Stimulated activated effector memory CD8-positive, alpha-beta T cell treated with anti-CD3 and anti-CD28 coated beads, Interleukin-12 subunit alpha, Interleukin-12 subunit beta, amount 100 ng/mL, for 72 hours (primary cell): ENCODE data around the gene CD9.
A peak's percentile ranks its signal among the peaks of the same experiment; 100 is the strongest.

ENCODE experiments used
- ATAC-seq: fragments of 150-1000 bp; cut with Tn5 transposase; 2 replicates; pipeline ENCODE4 v1.10.0; 2021
- DNase-seq, 2 donors: peaks; one replicate each; pipeline ENCODE4 v3.0.0; 2021 to 2022; ENCODE audit warnings: low spot score in 2 of 2
- H3K27ac Mint-ChIP-seq: one replicate; pipeline ENCODE4 v1.8.0; 2022; ENCODE audit warnings: mild to moderate bottlenecking, mixed read lengths
- H3K36me3 Mint-ChIP-seq: one replicate; pipeline ENCODE4 v1.8.0; 2022; ENCODE audit warnings: mild to moderate bottlenecking, mixed read lengths
- H3K4me1 Mint-ChIP-seq: one replicate; pipeline ENCODE4 v1.8.0; 2022; ENCODE audit warnings: mixed read lengths
- H3K4me3 Mint-ChIP-seq: one replicate; pipeline ENCODE4 v1.8.0; 2022; ENCODE audit warnings: mild to moderate bottlenecking, mixed read lengths
- H3K9me3 Mint-ChIP-seq: one replicate; pipeline ENCODE4 v1.8.0; 2022; ENCODE audit warnings: mixed read lengths

Gene CD9

DNA sequence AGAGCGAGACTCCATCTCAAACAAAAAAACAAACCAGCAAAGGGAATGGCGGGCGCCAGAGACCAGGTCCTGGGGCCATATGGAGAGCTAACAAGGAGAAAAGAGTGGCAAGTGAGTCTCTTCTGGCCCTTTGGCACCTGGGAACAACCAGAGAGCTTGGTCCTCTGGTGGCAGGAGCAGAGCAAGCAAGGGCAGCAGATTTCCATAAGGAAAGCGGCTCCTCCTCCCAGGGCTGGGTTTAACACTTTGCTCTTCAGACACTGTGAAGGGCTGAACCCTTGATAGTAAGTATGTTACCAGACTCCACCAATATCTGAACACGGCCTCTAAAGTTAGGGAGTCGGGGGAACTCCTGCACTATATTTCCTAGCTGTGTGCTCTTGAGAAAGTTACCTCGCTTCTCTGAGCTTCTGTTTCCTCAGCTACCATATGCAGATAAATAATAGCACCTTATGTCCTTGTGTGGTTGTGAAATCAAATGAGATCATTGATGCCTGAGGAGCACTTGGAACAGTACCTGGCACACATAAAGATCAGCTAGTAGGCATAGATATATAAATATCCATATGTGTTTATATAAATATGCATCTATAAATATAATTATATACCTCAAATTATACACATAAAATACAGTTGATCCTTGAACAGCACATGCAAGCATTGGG is 76.9 kb downstream of the CD9 start:
- peaks cover 6% of the 10 kb centered on the region for H3K36me3 Mint-ChIP-seq
- ATAC-seq = no peak
- peak overlapping the region; percentile 75 for H3K4me3 Mint-ChIP-seq
- no peak for DNase-seq
- H3K9me3 Mint-ChIP-seq = no peaks in the 10 kb centered on the region
- peaks cover 27% of the 10 kb centered on the region for H3K4me1 Mint-ChIP-seq
- H3K27ac Mint-ChIP-seq = no peak overlapping the region

GRCh38 chr12:6277982-6278438 is 77.8 kb downstream of the CD9 start:
- H3K9me3 Mint-ChIP-seq = no peaks in the 10 kb centered on the region
- H3K4me1 Mint-ChIP-seq = peaks cover 20% of the 10 kb centered on the region
- DNase-seq (peak in 1 of 2 donors; percentile 57), ATAC-seq (peak; percentile 9)
- peak overlapping the region; percentile 75 for H3K4me3 Mint-ChIP-seq
- peaks cover 6% of the 10 kb centered on the region for H3K36me3 Mint-ChIP-seq
- H3K27ac Mint-ChIP-seq = peak overlapping the region; percentile 81

DNA sequence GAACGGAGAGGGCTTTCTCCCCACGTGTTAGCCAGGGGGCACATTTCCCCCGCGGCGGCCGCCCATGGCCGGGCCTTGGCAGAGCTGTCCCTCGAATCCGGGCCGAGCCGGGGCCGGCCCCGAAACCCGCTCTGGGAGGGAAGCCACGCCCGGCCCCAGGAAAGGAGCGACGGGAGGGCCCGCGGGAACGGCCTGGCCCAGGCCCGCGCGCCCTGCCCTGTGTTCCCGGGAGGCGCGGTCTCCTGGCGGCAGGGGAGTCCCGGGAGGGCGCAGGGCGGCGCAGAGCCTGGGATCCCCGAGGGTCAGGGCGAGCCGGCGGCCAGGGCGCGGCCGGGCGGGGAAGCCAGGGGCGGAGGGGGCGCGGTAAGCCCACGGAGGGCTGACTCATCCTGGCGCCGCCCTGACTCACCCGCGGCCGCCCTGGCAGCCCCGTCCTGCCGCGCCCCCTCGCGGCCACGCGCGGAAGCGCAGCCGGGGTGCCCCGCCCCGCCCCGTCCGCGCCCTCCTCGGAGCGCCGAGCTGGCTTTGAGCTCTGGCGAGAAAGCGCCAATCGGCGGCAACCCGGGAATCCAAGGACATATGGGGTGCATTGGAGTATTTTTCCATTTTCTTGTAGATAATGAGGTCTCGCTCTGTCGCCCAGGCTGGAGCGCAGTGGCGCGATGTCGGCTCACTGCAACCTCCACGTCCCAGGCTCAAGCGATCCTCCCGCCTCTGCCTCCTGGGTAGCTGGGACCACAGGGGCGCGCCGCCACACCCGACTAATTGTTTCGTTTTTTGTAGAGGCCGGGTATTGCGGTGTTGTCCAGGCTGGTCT is 78.4 kb downstream of the CD9 start:
- H3K4me1 Mint-ChIP-seq = peaks cover 13% of the 10 kb centered on the region
- H3K27ac Mint-ChIP-seq = peak overlapping the region; percentile 81
- peaks cover 6% of the 10 kb centered on the region for H3K36me3 Mint-ChIP-seq
- ATAC-seq (peak; percentile 93), DNase-seq (peak; percentile 93 to 99)
- no peaks in the 10 kb centered on the region for H3K9me3 Mint-ChIP-seq
- peak overlapping the region; percentile 75 for H3K4me3 Mint-ChIP-seq

DNA sequence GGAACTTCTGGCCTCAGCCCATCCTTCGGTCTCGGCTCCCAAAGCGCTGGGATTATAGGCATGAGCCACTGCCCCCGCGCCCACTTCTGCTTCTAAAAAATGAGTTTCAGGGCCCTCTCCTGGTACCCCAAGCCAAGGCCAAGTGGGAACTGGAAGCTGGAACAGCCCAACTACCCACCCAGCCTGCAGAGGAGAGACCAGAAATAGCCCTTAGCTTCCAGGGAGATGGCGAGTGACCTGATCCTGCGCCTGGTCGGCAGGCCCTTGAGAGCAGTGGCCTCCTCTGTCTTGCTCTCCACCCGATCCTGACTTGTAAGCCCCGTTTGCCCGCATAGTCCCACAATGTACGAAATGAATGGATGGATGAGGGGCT is 79.0 kb downstream of the CD9 start:
- peak overlapping the region; percentile 75 for H3K4me3 Mint-ChIP-seq
- no peaks in the 10 kb centered on the region for H3K9me3 Mint-ChIP-seq
- H3K4me1 Mint-ChIP-seq = peaks cover 7% of the 10 kb centered on the region
- DNase-seq (no peak), ATAC-seq (no peak)
- peaks cover 6% of the 10 kb centered on the region for H3K36me3 Mint-ChIP-seq
- no peak overlapping the region for H3K27ac Mint-ChIP-seq

GRCh38 chr12:6279631-6280030 is 79.4 kb downstream of the CD9 start:
- ATAC-seq = no peak
- Mint-ChIP-seq H3K4me3 (peak overlapping the region; percentile 75), H3K4me1 (peaks cover 6% of the 10 kb centered on the region), H3K27ac (no peak overlapping the region), H3K9me3 (no peaks in the 10 kb centered on the region), H3K36me3 (peaks cover 6% of the 10 kb centered on the region)
- DNase-seq = no peak

GRCh38 chr12:6280053-6280469 is 79.9 kb downstream of the CD9 start:
- H3K4me3 Mint-ChIP-seq = no peak overlapping the region
- no peaks in the 10 kb centered on the region for H3K9me3 Mint-ChIP-seq
- ATAC-seq = no peak

DNA sequence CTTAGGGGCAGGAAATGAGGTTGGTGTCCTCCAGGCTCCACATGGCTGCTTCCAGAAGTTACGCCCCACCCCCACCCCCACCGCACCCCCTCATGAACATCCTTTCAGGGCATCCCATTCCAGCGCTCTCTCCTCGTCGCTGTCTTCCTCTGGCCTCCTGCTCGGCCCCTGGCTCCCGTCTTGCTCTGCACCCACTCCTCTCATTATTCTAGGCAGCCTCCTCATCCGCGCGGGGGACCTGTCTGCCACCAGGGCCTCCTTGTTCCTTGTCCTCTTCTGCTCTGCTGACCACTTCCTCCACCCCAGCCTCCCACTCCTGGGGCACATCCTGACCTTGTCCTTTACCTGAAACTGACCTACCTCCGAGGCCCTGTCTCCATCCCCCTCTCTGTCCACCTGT is 80.5 kb downstream of the CD9 start:
- Mint-ChIP-seq H3K27ac (no peak overlapping the region), H3K9me3 (no peaks in the 10 kb centered on the region), H3K4me1 (peaks cover 6% of the 10 kb centered on the region), H3K36me3 (peaks cover 6% of the 10 kb centered on the region), H3K4me3 (no peak overlapping the region)
- ATAC-seq (no peak), DNase-seq (no peak)

More at GRCh38 chr12:6280053-6280469, 79.9 kb downstream of the CD9 start:
- Mint-ChIP-seq H3K4me1 (peaks cover 6% of the 10 kb centered on the region), H3K27ac (no peak overlapping the region), H3K36me3 (peaks cover 6% of the 10 kb centered on the region)
- no peak for DNase-seq

DNA sequence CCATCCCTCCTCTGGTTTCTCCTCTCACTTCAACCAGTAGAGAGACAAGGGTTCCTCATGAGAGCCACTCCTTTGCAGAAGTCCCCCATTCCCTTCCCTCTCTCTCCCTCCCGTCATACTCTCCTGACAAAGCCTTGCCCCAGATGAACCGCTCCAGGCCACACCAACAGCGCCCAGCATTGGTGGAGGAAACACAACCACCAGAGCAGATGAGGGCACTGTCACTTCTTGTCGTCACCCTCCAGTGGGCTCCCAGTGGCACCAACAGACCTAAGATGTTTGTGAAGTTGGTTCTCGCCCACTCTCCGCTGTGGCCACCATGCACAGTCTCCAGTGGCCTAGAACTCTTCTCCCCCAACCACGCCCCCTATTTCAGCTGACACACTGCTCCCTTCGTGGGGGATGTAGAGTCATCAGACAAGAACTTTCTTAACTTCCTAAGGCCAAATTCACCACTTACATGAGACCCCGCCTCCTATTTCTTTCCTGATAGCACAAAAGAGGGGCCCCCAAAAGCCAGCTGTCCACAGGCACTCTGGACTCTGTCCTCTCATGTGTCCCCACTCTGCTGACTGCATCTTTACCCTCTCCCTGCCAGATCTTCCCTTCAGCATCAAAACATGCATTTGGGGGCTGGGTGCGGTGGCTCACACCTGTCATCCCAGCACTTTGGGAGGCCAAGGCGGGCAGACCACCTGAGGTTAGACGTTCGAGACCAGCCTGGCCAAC is 81.0 kb downstream of the CD9 start:
- Mint-ChIP-seq H3K9me3 (no peaks in the 10 kb centered on the region), H3K4me3 (no peak overlapping the region), H3K27ac (no peak overlapping the region), H3K36me3 (peaks cover 6% of the 10 kb centered on the region), H3K4me1 (peaks cover 6% of the 10 kb centered on the region)
- ATAC-seq (no peak), DNase-seq (no peak)

GRCh38 chr12:6282453-6282840 is 82.2 kb downstream of the CD9 start:
- peaks cover 6% of the 10 kb centered on the region for H3K36me3 Mint-ChIP-seq
- no peaks in the 10 kb centered on the region for H3K9me3 Mint-ChIP-seq
- no peak for DNase-seq
- H3K27ac Mint-ChIP-seq = no peak overlapping the region
- no peak for ATAC-seq
- H3K4me1 Mint-ChIP-seq = peaks cover 6% of the 10 kb centered on the region
- H3K4me3 Mint-ChIP-seq = no peak overlapping the region

- Mint-ChIP-seq H3K4me1 (no peaks in the 10 kb centered on the region), H3K36me3 (peaks cover 4% of the 10 kb centered on the region), H3K27ac (no peak overlapping the region), H3K4me3 (no peak overlapping the region), H3K9me3 (no peaks in the 10 kb centered on the region)
- DNase-seq (no peak), ATAC-seq (no peak)
Observed at GRCh38 chr12:6284273-6284672, 84.1 kb downstream of the CD9 start.

DNA sequence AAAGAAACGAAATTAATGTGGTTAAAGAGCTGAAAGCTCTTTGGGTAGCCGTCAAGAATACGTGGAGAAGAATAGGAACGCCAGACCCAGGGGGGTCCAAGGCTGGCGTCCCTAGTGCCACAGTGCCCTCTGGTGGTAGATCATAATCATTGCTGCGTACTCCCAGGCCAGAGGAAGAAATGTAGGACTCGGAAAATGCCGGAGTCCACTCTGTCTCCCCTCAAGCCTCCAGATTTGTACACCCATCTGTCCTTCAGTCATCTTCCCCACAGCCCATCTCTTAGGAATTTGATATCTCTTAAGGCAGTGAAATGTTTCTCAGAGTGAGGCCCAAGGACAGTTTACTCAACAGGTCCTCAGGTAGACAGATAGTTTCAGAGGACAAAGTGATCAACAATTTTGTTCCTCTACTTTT is 84.9 kb downstream of the CD9 start:
- H3K36me3 Mint-ChIP-seq = no peaks in the 10 kb centered on the region
- no peak overlapping the region for H3K27ac Mint-ChIP-seq
- H3K9me3 Mint-ChIP-seq = no peaks in the 10 kb centered on the region
- DNase-seq = peak; percentile 53 to 78
- no peaks in the 10 kb centered on the region for H3K4me1 Mint-ChIP-seq
- no peak overlapping the region for H3K4me3 Mint-ChIP-seq
- peak; percentile 80 for ATAC-seq

- H3K4me3 Mint-ChIP-seq = no peak overlapping the region
- DNase-seq (no peak), ATAC-seq (no peak)
- H3K27ac Mint-ChIP-seq = no peak overlapping the region
- H3K36me3 Mint-ChIP-seq = no peaks in the 10 kb centered on the region
- H3K4me1 Mint-ChIP-seq = no peaks in the 10 kb centered on the region
- no peaks in the 10 kb centered on the region for H3K9me3 Mint-ChIP-seq
Observed at GRCh38 chr12:6285532-6286306, 85.5 kb downstream of the CD9 start.
